ENCODE results near the gene SLC9A4.

DNA sequence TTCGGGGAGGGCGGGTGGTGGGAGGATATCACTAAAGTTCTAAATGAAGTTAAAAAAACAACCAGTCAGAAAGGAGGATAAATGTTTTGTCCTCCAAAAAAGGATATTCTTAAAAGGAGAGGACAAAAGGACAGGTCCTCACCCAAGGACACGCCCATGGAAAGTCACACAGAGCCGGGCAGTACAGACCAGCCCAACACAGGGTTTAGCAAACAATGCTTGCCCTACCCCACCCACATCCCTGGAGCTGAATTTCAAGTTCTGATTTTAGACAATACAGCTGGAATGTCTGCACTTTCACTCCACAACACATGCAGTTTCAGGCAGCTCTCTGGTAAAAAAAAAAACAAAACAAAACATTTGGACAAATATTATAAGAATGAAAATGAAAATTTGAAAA is 67.9 kb downstream of the SLC9A4 start:
- no peak for TF ChIP-seq CTCF (IDR thresholded peaks at IDR 0.05)
- no peak for TF ChIP-seq POLR2AphosphoS5 (IDR thresholded peaks at IDR 0.05)
- no peak for TF ChIP-seq POLR2A (IDR thresholded peaks at IDR 0.05)
- no peak for TF ChIP-seq EP300 (IDR thresholded peaks at IDR 0.05)
